Measurements from ENCODE around the gene CDKAL1. TPM values are rescaled to one million over a fixed set of nuclear protein-coding genes. Genes with fewer than 3 reads are reported as not detected.

Gene CDKAL1
- total and polyA plus RNA-seq, 2 donors (not counting 3 experiments of a cell fraction or from before 2014, with no cell fraction given) = 6.1 to 20.5 TPM

DNA sequence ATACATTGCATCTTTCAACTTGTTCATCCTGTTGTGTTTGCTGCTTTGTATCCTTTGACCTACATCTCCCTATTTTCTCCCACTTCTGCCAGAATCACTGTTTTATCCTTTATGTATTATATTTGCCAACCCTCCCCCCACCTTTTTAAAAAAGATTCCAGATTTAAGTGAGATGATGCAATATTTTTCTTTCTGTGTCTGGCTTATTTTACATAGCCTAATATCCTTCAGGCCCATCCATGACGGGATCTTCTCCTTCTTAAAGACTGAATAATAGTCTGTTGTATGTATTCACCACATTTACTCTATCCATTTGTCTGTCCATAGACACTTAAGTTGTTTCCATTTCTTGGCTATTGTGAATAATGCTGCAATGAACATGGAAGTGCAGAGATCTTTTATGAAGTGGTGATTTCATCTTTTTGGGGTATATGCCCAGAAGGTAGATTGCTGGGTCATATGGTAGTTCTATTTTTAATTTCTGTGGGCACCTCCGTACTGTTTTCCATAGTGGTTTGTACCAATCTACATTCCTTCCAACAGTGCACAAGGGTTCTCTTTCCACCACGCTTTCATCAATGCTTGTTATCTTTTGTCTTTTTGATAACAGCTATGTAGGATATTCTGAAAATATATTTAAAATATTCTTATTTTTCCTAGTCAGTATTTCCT is 181.0 kb downstream of the CDKAL1 start:
- no peak overlapping the region for H3K9ac ChIP-seq (replicated peaks; ENCODE audit: extremely low read depth, insufficient read depth, low read length)
- ChIA-PET CTCF (no interaction called here), POLR2A (no interaction called here)
- TF ChIP-seq GATA2 (IDR thresholded peaks at IDR 0.05; ENCODE audit: insufficient read depth, insufficient read length, low read depth, low read length) (no peak), POLR2AphosphoS5 (IDR thresholded peaks at IDR 0.05; ENCODE audit: insufficient read depth, low read depth, low read length) (no peak), MYC (IDR thresholded peaks at IDR 0.05; ENCODE audit: low read depth, low read length) (no peak), FOS (IDR thresholded peaks at IDR 0.05; ENCODE audit: borderline replicate concordance, insufficient read depth, low read length) (no peak), JUN (IDR thresholded peaks at IDR 0.05; ENCODE audit: borderline replicate concordance, insufficient read depth, insufficient read length, low read depth) (no peak), EZH2 (IDR thresholded peaks at IDR 0.05; ENCODE audit: borderline replicate concordance, low read depth, low read length, severe bottlenecking) (no peak), POLR2A (IDR thresholded peaks at IDR 0.05; ENCODE audit: low read depth, low read length) (no peak)
- TF ChIP-seq, protein P1, sequence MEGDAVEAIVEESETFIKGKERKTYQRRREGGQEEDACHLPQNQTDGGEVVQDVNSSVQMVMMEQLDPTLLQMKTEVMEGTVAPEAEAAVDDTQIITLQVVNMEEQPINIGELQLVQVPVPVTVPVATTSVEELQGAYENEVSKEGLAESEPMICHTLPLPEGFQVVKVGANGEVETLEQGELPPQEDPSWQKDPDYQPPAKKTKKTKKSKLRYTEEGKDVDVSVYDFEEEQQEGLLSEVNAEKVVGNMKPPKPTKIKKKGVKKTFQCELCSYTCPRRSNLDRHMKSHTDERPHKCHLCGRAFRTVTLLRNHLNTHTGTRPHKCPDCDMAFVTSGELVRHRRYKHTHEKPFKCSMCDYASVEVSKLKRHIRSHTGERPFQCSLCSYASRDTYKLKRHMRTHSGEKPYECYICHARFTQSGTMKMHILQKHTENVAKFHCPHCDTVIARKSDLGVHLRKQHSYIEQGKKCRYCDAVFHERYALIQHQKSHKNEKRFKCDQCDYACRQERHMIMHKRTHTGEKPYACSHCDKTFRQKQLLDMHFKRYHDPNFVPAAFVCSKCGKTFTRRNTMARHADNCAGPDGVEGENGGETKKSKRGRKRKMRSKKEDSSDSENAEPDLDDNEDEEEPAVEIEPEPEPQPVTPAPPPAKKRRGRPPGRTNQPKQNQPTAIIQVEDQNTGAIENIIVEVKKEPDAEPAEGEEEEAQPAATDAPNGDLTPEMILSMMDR (IDR thresholded peaks at IDR 0.05; ENCODE audit: extremely low read depth in 1 of 2, insufficient read depth in 1 of 2, low read depth in 1 of 2, low read length in 2 of 2) = no peak
- TF ChIP-seq, protein P2, sequence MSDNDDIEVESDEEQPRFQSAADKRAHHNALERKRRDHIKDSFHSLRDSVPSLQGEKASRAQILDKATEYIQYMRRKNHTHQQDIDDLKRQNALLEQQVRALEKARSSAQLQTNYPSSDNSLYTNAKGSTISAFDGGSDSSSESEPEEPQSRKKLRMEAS (IDR thresholded peaks at IDR 0.05; ENCODE audit: insufficient read depth, insufficient read length) = no peak
- no peak overlapping the region for H3K4me3 ChIP-seq (replicated peaks in 1 of 3; ENCODE audit: insufficient read depth in 1 of 3, low read depth in 1 of 3, low read length in 3 of 3)
- H3K27ac ChIP-seq (ENCODE audit: insufficient read depth, low read depth, low read length) = no peak overlapping the region
- H2AFZ ChIP-seq (ENCODE audit: low read depth, low read length) = no peak overlapping the region
- H3K9me1 ChIP-seq (replicated peaks; ENCODE audit: control insufficient read depth, extremely low read depth, insufficient read depth, low read length) = no peaks in the 10 kb centered on the region
- no TSS peak for BruUV-seq (replicated peaks)
- H3K27me3 ChIP-seq (ENCODE audit: control insufficient read depth in 2 of 2, insufficient read depth in 2 of 2, low read length in 2 of 2) = no peaks in the 10 kb centered on the region
- FAIRE-seq (no peak), DNase-seq (ENCODE audit: low read depth, low spot score) (no peak)
- H4K20me1 ChIP-seq (replicated peaks; ENCODE audit: control insufficient read depth, extremely low read depth, insufficient read depth, low read length) = no peaks in the 10 kb centered on the region
- H3K9me3 ChIP-seq (replicated peaks; ENCODE audit: control insufficient read depth, insufficient read depth, low read length) = no peaks in the 10 kb centered on the region
- no peak overlapping the region for H3K4me2 ChIP-seq (ENCODE audit: insufficient read depth, low read length)
- H3K4me1 ChIP-seq (ENCODE audit: control insufficient read depth, extremely low read depth, insufficient read depth, low read length) = peaks cover 17% of the 10 kb centered on the region
- H3K79me2 ChIP-seq (ENCODE audit: control insufficient read depth, insufficient read depth, low read length) = no peaks in the 10 kb centered on the region
- dilution Hi-C loops (cut with MboI; ENCODE audit: extremely low pct_ligation_motif_present, low sequenced_read_pairs) = no loop called here
- intact Hi-C loops (cut with micrococcal nuclease) = no loop called here
- H3K36me3 ChIP-seq (ENCODE audit: control insufficient read depth in 2 of 2, extremely low read depth in 1 of 2, insufficient read depth in 2 of 2, low read length in 2 of 2) = no peaks in the 10 kb centered on the region
